HUES6 (cell line): Measurements from ENCODE around the gene TENM4.

Experiments used
- H3K27ac ChIP-seq: 2 replicates; pipeline ENCODE4 v1.7.0; 2013; ENCODE audit warnings: low read depth, mild to moderate bottlenecking, low read length, inconsistent platforms
- H3K27me3 ChIP-seq: 2 replicates; pipeline ENCODE4 v1.6.1; 2013; ENCODE audit warnings: low read length; ENCODE audit not compliant: control insufficient read depth, insufficient read depth
- H3K36me3 ChIP-seq: 2 replicates; pipeline ENCODE4 v1.6.1; 2013; ENCODE audit warnings: low read length; ENCODE audit not compliant: control insufficient read depth, insufficient read depth
- H3K4me1 ChIP-seq: 2 replicates; pipeline ENCODE4 v1.6.1; 2013; ENCODE audit warnings: low read length; ENCODE audit not compliant: control insufficient read depth, insufficient read depth
- H3K4me3 ChIP-seq: 2 replicates; pipeline ENCODE4 v1.5.1; 2013; ENCODE audit warnings: low read depth, low read length
- H3K9ac ChIP-seq: one replicate; pipeline ENCODE4 v1.6.1; 2013; ENCODE audit warnings: mild to moderate bottlenecking, low read length
- H3K9me3 ChIP-seq: 2 replicates; pipeline ENCODE4 v1.6.1; 2013; ENCODE audit warnings: low read depth, low read length; ENCODE audit not compliant: control insufficient read depth, insufficient read depth

The TENM4 gene

GRCh38 chr11:79432138-79432537 lies 8.7 kb downstream of the TENM4 start:
- Histone ChIP-seq H3K4me1 (peaks cover 37% of the 10 kb centered on the region), H3K27ac (no peak overlapping the region), H3K27me3 (peaks cover 50% of the 10 kb centered on the region), H3K36me3 (no peaks in the 10 kb centered on the region), H3K9me3 (no peaks in the 10 kb centered on the region), H3K9ac (no peak overlapping the region), H3K4me3 (no peak overlapping the region)

- H3K4me3 ChIP-seq, result no peak overlapping the region
- no peak overlapping the region for H3K27ac ChIP-seq
- no peak overlapping the region for H3K9ac ChIP-seq
- H3K27me3 ChIP-seq, result peaks cover 44% of the 10 kb centered on the region
- peaks cover 31% of the 10 kb centered on the region for H3K4me1 ChIP-seq
- no peaks in the 10 kb centered on the region for H3K9me3 ChIP-seq
- no peaks in the 10 kb centered on the region for H3K36me3 ChIP-seq
Observed at GRCh38 chr11:79431535-79431934, 9.3 kb downstream of the TENM4 start.

GRCh38 chr11:79430280-79430679 lies 10.6 kb downstream of the TENM4 start:
- Histone ChIP-seq H3K9me3 (no peaks in the 10 kb centered on the region), H3K27ac (no peak overlapping the region), H3K36me3 (no peaks in the 10 kb centered on the region), H3K4me3 (no peak overlapping the region), H3K9ac (no peak overlapping the region), H3K4me1 (peaks cover 27% of the 10 kb centered on the region), H3K27me3 (peaks cover 32% of the 10 kb centered on the region)

- H3K27me3 ChIP-seq, result peaks cover 14% of the 10 kb centered on the region
- H3K27ac ChIP-seq, result no peak overlapping the region
- no peaks in the 10 kb centered on the region for H3K9me3 ChIP-seq
- no peak overlapping the region for H3K4me3 ChIP-seq
- H3K9ac ChIP-seq, result no peak overlapping the region
- no peaks in the 10 kb centered on the region for H3K36me3 ChIP-seq
- H3K4me1 ChIP-seq, result peaks cover 15% of the 10 kb centered on the region
Observed at GRCh38 chr11:79428406-79428805, 12.4 kb downstream of the TENM4 start.

GRCh38 chr11:79427611-79428327 lies 13.1 kb downstream of the TENM4 start:
- peaks cover 10% of the 10 kb centered on the region for H3K4me1 ChIP-seq
- no peak overlapping the region for H3K27ac ChIP-seq
- no peak overlapping the region for H3K4me3 ChIP-seq

GRCh38 chr11:79427126-79427525 lies 13.7 kb downstream of the TENM4 start:
- Histone ChIP-seq H3K9ac (no peak overlapping the region), H3K4me1 (peaks cover 8% of the 10 kb centered on the region)

More at GRCh38 chr11:79427611-79428327, 13.1 kb downstream of the TENM4 start:
- no peak overlapping the region for H3K9ac ChIP-seq
- no peaks in the 10 kb centered on the region for H3K36me3 ChIP-seq
- H3K9me3 ChIP-seq, result no peaks in the 10 kb centered on the region
- peaks cover 7% of the 10 kb centered on the region for H3K27me3 ChIP-seq

GRCh38 chr11:79425463-79425862 lies 15.4 kb downstream of the TENM4 start:
- Histone ChIP-seq H3K27me3 (no peaks in the 10 kb centered on the region; the same call in 1 of the 2 replicates), H3K9me3 (no peaks in the 10 kb centered on the region), H3K9ac (no peak overlapping the region), H3K4me3 (no peak overlapping the region), H3K4me1 (peaks cover 13% of the 10 kb centered on the region; the same call in 1 of the 2 replicates), H3K36me3 (no peaks in the 10 kb centered on the region), H3K27ac (no peak overlapping the region)

More at GRCh38 chr11:79427126-79427525, 13.7 kb downstream of the TENM4 start:
- Histone ChIP-seq H3K4me3 (no peak overlapping the region), H3K36me3 (no peaks in the 10 kb centered on the region), H3K9me3 (no peaks in the 10 kb centered on the region), H3K27me3 (peaks cover 6% of the 10 kb centered on the region; the same call in 1 of the 2 replicates), H3K27ac (no peak overlapping the region)

GRCh38 chr11:79423736-79424135 lies 17.1 kb downstream of the TENM4 start:
- Histone ChIP-seq H3K9me3 (no peaks in the 10 kb centered on the region), H3K4me3 (no peak overlapping the region), H3K36me3 (no peaks in the 10 kb centered on the region), H3K9ac (no peak overlapping the region), H3K27ac (no peak overlapping the region), H3K4me1 (peaks cover 24% of the 10 kb centered on the region; the same call in 1 of the 2 replicates), H3K27me3 (no peaks in the 10 kb centered on the region)

- no peak overlapping the region for H3K27ac ChIP-seq
- no peaks in the 10 kb centered on the region for H3K27me3 ChIP-seq
- no peak overlapping the region for H3K4me3 ChIP-seq
- H3K9ac ChIP-seq, result no peak overlapping the region
- H3K36me3 ChIP-seq, result no peaks in the 10 kb centered on the region
- no peaks in the 10 kb centered on the region for H3K9me3 ChIP-seq
- H3K4me1 ChIP-seq, result peaks cover 24% of the 10 kb centered on the region; the same call in 1 of the 2 replicates
Observed at GRCh38 chr11:79422866-79423265, 18.0 kb downstream of the TENM4 start.

- Histone ChIP-seq H3K9me3 (no peaks in the 10 kb centered on the region; the same call in 1 of the 2 replicates), H3K9ac (no peak overlapping the region), H3K27me3 (no peaks in the 10 kb centered on the region), H3K36me3 (no peaks in the 10 kb centered on the region), H3K27ac (no peak overlapping the region), H3K4me1 (peaks cover 24% of the 10 kb centered on the region; the same call in 1 of the 2 replicates), H3K4me3 (no peak overlapping the region)
Observed at GRCh38 chr11:79421820-79422219, 19.0 kb downstream of the TENM4 start.

- H3K4me1 ChIP-seq, result peaks cover 24% of the 10 kb centered on the region; the same call in 1 of the 2 replicates
- H3K4me3 ChIP-seq, result no peak overlapping the region
- H3K36me3 ChIP-seq, result no peaks in the 10 kb centered on the region
- no peak overlapping the region for H3K27ac ChIP-seq
- H3K9me3 ChIP-seq, result peaks cover 6% of the 10 kb centered on the region; the same call in 1 of the 2 replicates
- H3K9ac ChIP-seq, result no peak overlapping the region
- H3K27me3 ChIP-seq, result no peaks in the 10 kb centered on the region
Observed at GRCh38 chr11:79419120-79419519, 21.7 kb downstream of the TENM4 start.
